Right ventricle myocardium superior (tissue), 1 donor: ENCODE measurements around the gene CTNNAL1. TPM values are rescaled to one million over a fixed set of nuclear protein-coding genes. Genes with fewer than 3 reads are reported as not detected.
A peak's percentile ranks its signal among the peaks of the same experiment; 100 is the strongest.

Source experiments
- ATAC-seq: fragments of 200-7000 bp; cut with Tn5 transposase; one replicate; pipeline ENCODE4 v1.9.1; 2020; ENCODE audit warnings: mild to moderate bottlenecking; ENCODE audit not compliant: poor library complexity
- DNase-seq: peaks from one replicate; pipeline ENCODE4 v3.0.0-alpha.2; 2020
- intact Hi-C: fragments of 100-400 bp; cut with DNase I; formaldehyde crosslinking; loops from one replicate; pipeline ENCODE4 v1.11.2; 2022
- total RNA-seq: library from RNA; stranded (reverse); fragmentation: NEBNext Ultra II Directional; extraction: Animal tissue kit (Norgen Biotek cat#: 25700); gene quantifications from one replicate; pipeline ENCODE4 v1.2.1, GENCODE V29; 2021
- donor health status: DM: no; HTN: yes; CAD: no; lungs with severe emphysema.

The CTNNAL1 gene
- total RNA-seq, 1 donor from 2014 or later: 77.5 TPM

DNA sequence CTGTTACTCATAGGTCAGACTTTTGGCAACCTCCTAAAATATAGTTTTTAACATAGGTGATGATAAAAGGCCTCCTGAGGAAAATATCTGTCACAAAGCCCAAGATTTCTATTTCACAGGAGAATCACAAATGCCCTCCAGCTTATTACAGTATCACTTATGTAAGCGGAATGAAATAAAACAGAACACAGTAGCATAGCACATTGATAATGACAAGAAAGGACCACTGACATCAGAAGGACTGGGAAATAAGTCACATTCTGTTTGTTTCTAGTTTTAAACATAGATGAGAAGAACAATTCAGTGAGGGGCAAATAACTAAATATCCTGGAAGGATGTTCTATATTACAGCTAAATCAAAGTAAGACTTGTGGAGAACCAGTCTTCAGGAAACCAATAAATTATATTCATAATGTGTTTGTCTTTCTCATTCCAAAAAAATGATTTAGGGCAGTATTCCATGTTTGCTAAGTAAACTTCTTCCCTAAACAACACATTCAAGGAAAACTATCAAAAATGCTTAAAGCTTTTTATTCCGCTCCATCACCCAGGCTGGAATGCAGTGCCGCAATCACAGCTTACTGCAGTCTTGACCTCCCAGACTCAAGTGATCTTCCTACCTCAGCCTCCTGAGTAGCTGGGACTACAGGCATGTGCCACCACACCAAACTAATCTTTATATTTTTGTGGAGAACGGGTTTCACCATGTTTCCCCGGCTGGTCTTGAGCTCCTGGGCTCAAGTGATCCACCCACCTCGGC is 20.8 kb upstream of the CTNNAL1 start:
- DNase-seq: no peak
- intact Hi-C loops: no loop called here
- no peak for ATAC-seq

DNA sequence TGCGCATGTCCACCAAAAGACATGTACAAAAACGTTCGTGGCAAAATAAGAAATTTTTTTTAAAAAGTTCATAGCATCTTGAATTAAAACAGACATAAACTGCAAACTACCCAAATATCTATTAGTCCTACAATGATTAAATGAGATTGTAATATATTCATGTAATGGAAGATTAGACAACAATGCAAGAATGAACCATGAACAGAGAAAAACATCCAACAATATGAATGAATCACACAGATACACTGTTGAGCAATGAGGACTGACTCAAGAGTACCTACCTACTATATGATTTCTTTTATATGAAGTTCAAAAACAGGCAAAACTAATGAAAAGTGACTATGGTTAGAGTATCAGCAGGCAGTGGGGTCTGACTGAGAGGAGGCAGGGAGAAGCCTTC is 17.9 kb upstream of the CTNNAL1 start:
- intact Hi-C loops: no loop called here
- DNase-seq (no peak), ATAC-seq (no peak)

DNA sequence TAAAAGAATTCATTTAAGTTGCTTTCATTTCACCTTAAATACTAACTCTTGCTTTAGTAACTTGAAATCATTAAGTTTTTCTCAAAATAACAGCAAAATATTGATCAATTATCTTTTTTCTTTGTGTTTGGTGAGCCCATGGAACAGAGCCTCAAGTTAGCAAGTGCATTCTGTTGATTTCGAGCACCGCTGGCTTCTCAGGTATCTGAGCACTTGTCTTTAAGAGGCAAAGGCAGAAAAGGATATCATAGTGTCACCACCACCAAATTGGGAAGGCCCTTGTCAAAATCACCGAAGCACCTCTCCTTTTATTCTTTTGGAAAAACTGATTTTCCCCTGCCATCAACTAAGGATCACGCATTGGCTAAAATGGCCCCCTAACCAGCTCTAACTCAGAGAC is 17.1 kb upstream of the CTNNAL1 start:
- DNase-seq (no peak), ATAC-seq (no peak)
- intact Hi-C loops: no loop called here

DNA sequence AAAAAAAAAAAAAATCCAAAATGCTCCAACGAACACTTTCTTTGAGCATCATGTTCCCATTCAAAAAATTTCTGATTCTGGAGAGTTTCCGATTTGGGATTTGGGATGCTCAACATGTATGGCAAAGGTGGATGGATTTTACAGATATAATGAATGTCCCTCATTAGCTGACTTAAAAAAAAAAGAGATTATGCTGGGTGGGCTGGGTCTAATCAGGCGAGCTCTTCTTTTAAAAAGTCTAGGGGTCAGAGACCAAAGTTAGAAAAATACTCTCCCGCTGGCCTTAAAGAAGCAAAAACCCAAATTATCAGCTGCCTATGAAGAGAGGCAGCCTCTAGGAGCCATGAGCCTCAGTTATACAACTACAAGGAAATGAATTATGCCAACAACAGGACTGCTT is 15.2 kb upstream of the CTNNAL1 start:
- ATAC-seq (no peak), DNase-seq (no peak)
- intact Hi-C loops: no loop called here

DNA sequence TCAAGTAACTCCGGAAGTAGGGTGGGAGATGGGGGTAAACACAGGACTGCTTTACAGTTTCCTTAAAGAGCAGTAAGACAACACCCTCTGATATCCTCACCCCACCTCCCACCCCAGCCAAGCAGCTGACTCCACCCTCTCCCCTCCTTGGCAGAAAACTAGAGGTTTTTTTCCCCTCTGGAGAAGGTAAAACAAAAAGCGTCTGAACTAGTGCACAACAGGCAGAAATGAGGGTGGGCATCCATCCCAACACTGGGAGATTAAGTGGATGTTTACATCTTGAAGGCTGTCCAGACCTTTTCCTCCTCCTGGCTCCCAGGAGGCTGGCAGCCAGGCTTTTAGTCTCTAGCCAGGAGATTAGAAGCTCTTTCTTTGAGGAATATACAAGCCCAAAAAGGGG is 13.9 kb upstream of the CTNNAL1 start:
- ATAC-seq (no peak), DNase-seq (no peak)
- intact Hi-C loops: no loop called here

DNA sequence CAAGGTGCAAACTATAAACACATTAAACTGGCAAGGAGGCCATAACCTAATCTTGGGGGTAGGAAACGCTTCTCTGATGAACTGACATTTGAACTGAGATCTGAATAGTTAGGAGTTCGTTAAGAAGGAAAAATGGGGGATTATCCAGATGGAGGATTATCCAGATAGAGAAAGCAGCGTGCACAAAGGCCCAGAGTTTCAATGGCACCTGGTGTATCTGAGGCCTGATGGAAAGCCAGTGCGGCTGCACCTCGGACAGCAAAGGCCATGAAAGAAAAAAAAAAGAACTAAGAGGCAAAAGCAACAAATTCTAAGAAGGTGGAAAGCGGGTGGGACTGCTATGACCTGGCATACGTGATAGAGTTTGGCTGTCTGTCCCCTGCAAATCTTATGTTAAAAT is 13.0 kb upstream of the CTNNAL1 start:
- no peak for ATAC-seq
- no peak for DNase-seq
- intact Hi-C loops: no loop called here

DNA sequence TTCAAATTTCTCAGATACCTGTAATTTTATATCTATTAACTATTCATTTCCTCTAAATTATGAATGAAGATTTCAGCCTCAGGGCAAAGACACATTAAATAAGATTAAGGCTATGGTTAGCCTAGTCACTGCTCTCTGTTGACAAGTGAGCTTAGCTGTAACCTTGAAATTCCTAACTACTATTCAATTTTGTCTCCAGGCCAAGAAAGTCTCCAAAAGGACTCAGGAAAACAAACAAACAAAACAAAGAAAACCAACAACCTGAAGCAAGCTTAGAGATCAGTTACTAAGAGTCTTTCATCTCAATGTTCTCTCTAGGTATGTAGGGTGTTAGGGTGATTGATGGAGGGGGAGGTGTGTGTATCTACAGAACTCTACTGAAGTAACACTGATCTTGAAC is 9.6 kb upstream of the CTNNAL1 start:
- intact Hi-C loops: no loop called here
- DNase-seq (no peak), ATAC-seq (peak; percentile 36)

DNA sequence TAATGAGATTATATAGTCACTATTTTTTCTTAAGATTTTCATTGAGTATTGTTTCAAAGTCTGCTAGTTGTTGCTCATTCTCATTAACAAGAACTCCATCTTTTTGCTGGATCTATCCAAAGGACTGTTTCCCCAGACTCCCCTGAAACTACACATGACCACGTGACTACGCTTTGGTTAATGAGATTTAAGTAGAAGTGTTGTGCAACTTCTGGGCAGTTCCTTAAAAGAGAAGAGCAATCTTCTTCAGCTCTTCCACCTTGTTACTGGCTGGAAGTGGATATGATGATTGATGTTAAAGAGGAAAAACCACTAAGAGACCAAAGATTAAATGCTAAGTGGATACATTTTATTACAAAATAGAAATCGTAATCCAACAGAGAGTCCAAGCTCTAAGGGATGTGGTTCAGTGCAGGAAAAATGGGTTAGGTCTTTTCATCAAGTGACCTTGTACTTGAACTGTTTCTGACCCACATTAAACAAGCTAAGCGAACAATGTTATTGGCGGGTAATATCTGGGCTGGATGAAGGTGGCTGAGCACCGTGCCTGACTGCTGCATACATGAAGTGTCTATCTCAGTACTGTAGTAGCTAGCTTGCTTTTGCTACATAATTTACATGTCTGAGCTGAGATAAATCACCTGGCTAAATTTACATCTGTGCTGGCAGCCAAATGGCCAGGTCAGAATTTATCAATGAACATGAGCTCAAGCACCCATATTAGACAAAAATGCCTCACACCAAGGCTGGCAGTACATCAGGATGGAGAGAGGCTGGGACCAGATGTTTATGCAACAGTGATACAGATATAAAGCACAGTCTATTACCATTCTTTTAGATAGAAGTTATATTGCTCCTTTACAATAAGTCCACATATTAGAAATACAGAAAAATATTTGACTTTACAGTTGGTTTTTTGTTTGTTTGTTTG is 7.5 kb upstream of the CTNNAL1 start:
- intact Hi-C loops: no loop called here
- no peak for DNase-seq
- peak; percentile 54 for ATAC-seq

DNA sequence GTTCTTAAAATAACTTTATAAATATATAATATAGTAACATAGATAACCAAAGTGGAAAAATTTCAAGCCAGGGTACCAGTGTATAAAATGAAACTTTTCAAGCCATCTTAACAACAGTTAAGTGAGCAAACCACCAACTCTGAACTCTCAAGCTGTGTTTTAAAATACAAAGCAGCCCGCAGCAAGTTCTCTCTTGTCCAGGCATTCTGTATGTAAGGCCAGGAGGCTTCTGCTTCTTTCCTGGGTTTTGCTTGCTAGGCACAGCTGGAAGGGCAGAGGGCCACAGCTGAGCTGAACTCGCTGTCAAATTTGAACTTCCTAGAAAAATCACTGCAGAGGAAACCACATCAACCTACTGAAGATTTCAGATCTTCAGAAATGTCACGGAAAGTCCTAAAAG is 6.8 kb upstream of the CTNNAL1 start:
- intact Hi-C loops: no loop called here
- DNase-seq (no peak), ATAC-seq (no peak)

DNA sequence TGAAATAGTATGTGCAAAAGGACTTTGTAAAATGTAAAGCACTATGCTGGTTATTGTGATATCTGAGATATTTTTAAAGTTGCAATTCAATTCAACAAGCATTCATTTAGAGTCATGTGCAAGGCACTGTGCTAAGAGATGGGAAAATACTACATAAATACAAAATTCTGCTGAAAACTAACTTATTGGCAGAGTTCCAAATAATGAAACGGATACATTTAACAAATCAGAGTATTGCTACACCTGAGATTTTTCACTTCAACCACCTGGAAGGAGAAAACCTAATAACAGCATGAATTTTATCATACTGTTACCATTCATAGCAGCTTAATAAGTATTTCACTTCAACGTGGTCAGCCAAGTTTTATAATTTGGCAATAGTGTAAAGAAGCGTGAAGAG is 6.1 kb upstream of the CTNNAL1 start:
- ATAC-seq: no peak
- intact Hi-C loops: loop anchor here (10.0 kb wide), 1 partner anchor 85 kb away; the partner anchor contains the start of genes ABITRAM and ELP1
- DNase-seq: no peak

DNA sequence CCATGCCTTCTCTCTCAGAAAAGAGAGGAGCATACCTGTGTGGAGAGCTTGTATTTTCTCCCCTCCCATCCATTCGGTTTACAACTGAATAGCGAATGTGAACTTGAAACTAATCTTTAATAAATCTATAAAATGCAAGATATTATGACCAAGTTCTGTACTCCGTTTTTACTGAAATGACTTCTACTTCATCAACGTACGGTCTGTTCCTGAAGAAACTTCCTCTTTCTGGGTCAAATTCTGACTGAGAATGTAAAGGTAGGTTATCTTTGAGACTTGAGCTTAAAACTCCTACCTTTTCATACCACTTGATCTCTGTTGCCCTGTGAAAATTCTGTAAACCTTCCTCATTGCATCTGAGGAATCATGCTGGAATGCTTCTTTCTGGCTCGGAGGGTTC is 4.2 kb upstream of the CTNNAL1 start:
- no peak for DNase-seq
- no peak for ATAC-seq
- intact Hi-C loops: loop anchor here (10.0 kb wide), 1 partner anchor 83 kb away; the partner anchor contains the start of genes ABITRAM and ELP1

DNA sequence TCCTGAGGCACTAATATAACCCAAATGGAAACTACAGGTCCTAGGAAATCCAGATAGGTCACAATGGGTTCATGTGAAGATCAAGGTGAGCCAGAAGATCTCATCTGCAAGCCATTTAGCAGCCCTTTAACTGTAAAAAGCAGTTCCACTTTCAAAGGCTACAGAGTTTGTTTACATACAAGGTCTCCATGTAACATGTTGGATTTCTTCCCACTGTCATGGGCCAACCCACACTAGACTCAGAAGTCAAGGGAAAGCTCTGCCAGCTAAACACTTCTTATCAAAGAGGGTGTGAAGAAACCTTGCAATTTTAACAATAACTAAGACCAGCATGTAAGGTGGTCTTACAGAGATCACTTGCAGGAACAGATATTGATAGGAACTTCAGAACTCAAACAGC is 3.8 kb upstream of the CTNNAL1 start:
- ATAC-seq (no peak), DNase-seq (no peak)
- intact Hi-C loops: loop anchor here (10.0 kb wide), 1 partner anchor 82 kb away; the partner anchor contains the start of genes ABITRAM and ELP1

DNA sequence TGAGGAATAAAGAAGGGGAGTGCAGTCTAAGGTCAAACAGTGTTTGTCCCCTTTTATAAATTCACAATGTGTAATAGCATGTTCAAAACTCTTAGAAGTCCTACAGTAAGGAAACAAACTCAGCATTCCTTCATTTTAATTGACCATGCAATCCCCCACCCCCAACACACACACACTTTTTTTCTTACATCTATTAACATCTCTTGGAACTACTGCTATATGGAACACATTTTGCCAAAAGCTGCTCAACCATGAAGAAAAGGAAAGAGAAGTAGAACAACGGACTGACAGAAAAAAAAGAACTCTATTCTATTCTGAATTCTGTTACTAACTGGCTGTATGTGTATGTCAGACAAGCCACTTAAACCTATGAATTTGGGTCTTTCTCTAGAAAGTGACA is 2.8 kb upstream of the CTNNAL1 start:
- ATAC-seq: no peak
- intact Hi-C loops: loop anchor here (10.0 kb wide), 1 partner anchor 81 kb away; the partner anchor contains the start of genes ABITRAM and ELP1
- DNase-seq: no peak

DNA sequence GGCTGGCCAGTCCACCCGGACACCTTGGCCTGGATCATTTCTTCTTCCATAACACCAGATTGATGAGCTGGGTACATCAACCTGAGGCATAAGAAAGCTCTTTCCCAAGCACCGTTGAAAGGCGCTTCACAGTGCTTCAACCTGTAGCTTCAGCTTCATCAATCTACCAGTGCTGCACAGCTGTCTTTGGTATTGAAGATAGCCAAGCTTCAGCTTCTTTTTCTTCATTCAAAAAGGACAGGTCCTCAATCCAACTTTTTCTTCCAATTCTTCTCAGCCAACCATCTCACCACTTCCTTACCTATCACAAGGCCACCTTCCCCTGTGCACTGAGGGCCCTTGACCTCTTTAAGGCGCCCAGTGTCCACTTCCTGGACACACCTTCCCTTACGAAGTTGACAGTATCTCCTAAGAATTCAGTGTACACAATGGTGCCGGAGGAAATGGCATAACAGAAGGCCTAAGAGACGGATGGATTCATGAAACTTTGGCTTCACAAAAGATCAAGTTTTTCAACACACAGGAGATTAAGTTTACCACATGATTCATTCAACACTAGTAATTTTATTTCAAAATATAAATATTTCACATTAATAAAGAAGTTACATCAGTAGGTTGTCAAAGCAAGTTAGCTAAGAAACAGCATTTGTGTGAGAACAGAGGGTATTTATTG is 1.4 kb upstream of the CTNNAL1 start:
- intact Hi-C loops: loop anchor here (10.0 kb wide), 1 partner anchor 80 kb away; the partner anchor contains the start of genes ABITRAM and ELP1
- DNase-seq (no peak), ATAC-seq (no peak)

DNA sequence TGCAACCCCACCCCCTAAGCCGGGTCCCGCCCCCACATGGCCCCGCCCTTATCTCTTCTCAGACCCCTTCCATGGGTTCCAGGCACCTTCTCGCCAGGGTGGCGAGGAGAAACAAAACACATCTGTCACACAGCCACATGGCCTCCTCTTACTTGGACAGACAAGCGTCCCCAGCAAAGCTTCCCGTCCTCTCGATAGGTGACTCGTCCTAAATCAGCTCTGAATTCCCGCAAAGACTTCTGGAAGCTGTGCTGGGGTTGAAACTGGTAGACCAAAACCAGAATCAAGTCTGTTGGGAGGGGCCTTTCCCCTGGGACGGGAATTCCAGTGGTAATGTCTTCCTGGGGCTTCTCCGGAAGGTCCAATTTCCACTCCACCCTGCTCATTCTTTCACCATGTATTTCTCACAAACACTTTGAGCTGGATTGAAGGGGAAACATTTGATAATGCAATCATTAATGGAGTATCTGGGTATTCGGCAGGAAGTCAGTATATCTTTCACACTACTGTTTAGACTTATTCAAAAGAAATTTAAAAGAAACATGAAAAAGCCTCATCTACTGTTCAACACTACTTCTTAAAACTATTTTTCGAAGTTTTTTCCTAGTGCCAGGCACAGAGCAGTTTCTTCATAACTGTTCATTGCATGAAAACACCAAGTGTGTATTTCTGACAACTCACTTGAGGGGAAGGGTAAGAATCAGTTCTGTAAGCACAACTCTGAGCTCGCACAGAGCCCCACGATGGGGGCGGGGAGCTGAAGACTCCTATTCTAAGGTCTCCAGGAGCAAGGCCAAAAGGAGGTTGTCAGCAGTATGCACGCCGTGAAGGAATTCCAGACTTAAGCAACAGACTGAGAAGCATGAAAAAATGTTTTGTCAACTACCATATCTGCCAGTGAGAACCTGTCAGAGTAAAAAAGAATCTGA is 644 bp upstream of the CTNNAL1 start:
- intact Hi-C loops: loop anchor here (10.0 kb wide), 1 partner anchor 79 kb away; the partner anchor contains the start of genes ABITRAM and ELP1
- ATAC-seq: no peak
- DNase-seq: no peak

DNA sequence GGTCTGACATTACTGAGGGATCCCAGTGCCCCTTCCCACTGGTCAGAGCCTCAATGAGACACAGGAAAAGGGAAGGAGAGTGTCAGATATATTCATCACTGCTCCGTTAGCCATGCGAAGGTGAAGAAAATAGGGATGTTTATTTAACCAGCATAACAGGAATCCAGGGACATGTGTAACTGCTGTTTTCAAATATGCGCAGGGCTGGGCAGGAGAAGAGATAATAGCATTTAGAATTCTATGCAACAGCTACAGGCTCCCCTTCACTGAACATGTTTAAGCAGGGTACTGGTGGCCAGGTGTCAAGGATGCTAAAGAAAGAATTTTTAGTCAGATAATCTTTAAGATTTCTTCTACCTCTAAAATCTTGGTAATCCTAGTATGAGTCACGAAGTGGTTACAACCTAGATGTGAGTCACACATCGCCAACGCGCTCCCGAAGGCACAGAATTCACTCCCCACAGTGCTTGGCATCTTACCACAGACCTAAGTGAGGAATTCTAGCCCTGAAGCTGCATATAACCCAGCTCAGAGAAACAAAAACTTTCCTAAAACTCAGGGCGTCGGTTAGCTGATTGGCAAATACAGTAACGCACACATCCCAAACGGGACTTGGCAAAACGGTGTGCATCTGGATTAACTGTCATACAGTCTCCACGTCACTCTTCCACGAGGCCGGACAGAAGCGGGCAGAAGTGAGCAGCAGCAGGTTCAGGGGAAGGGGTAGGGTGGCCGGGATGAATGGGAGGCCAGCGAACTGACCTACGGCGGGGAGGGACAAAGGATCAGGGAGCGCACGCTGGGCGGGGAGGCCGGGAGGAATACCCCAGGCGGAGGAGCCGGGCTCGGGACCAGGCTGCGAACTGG is 1.1 kb downstream of the CTNNAL1 start:
- peak; percentile 63 for DNase-seq
- ATAC-seq: peak; percentile 42
- intact Hi-C loops: loop anchor here (10.0 kb wide), 1 partner anchor 77 kb away; the partner anchor contains the start of genes ABITRAM and ELP1

DNA sequence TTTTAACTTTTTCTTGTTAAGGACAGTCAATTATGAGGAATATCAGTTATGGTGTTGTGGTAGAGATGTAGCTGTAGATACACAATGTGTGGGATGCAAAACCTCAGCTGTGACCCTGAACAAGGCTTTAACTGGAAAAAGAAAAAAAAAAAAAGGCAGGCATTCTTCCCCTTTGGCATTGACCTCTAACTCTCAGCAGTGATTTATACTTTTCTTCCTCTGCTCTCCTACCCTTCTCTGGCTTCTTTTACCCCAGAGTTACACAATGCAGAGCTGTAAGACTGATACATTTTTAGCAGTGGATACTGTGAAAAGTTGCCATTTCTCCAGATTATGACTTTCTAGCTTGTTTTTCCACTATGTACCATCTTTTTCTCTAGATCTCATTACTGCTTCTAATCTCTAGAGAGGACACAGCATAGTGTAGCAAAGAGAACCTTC is 2.0 kb downstream of the CTNNAL1 start:
- intact Hi-C loops: loop anchor here (10.0 kb wide), 1 partner anchor 76 kb away; the partner anchor contains the start of genes ABITRAM and ELP1
- no peak for ATAC-seq
- no peak for DNase-seq
